K562 (cell line): ENCODE data around the gene C12orf43. TPM values are rescaled to one million over a fixed set of nuclear protein-coding genes. Genes with fewer than 3 reads are reported as not detected.

Experiments used
- ARID2 ChIP-seq: fragments of 450-650 bp; IDR thresholded peaks from 2 replicates; pipeline ENCODE4 v1.6.1; 2017; ENCODE audit warnings: antibody characterized with exemption, mild to moderate bottlenecking
- CBFA2T3 ChIP-seq: fragments of 450-650 bp; IDR thresholded peaks from 2 replicates; pipeline ENCODE4 v1.6.1; 2017
- ETV1 ChIP-seq: fragments of 450-650 bp; conservative IDR thresholded peaks from 2 replicates; pipeline ENCODE4 v1.6.1; 2016; ENCODE audit warnings: missing genetic modification characterization, control low read depth, low read depth, missing compliant biosample characterization
- GABPA ChIP-seq: fragments of 200-800 bp; sonication (Bioruptor generic); conservative IDR thresholded peaks from 2 replicates; pipeline ENCODE4 v1.6.1; 2016; ENCODE audit warnings: low read depth, missing genetic modification characterization, missing compliant biosample characterization
- GTF3C2 ChIP-seq: IDR thresholded peaks from 3 replicates; pipeline ENCODE4 v1.6.1; 2011; ENCODE audit warnings: borderline replicate concordance, mild to moderate bottlenecking, moderate library complexity; ENCODE audit not compliant: insufficient read length; ENCODE audit errors: extremely low read depth
- MTA1 ChIP-seq: fragments of 450-650 bp; IDR thresholded peaks from 2 replicates; pipeline ENCODE4 v1.6.1; 2017; ENCODE audit warnings: borderline replicate concordance
- NR2C1 ChIP-seq, 2 experiments: fragments of 450-650 bp; IDR thresholded peaks; 2 replicates each; pipeline ENCODE4 v1.6.1; 2017; ENCODE audit warnings: mild to moderate bottlenecking in 2 of 2, antibody characterized with exemption in 1 of 2, inconsistent platforms in 1 of 2, missing compliant biosample characterization in 1 of 2, missing genetic modification characterization in 1 of 2
- SMARCC2 ChIP-seq: fragments of 450-650 bp; IDR thresholded peaks from 2 replicates; pipeline ENCODE4 v1.6.1; 2017; ENCODE audit warnings: antibody characterized with exemption, moderate library complexity, mild to moderate bottlenecking, low read depth
- SP1 ChIP-seq: sonication (generic); formaldehyde crosslinking; IDR thresholded peaks from 2 replicates; pipeline ENCODE4 v1.8.1; 2022; ENCODE audit warnings: mild to moderate bottlenecking, missing genetic modification reagents
- SPI1 ChIP-seq: IDR thresholded peaks from 2 replicates; pipeline ENCODE4 v1.6.1; 2011; ENCODE audit warnings: low read depth, low read length, control low read depth, borderline replicate concordance
- ZBTB17 ChIP-seq: fragments of 450-650 bp; formaldehyde crosslinking; IDR thresholded peaks from 2 replicates; pipeline ENCODE4 v1.4.0; 2020; ENCODE audit warnings: mild to moderate bottlenecking
- ZFP1 ChIP-seq: fragments of 450-650 bp; formaldehyde crosslinking; IDR thresholded peaks from 2 replicates; pipeline ENCODE4 v1.4.0; 2020; ENCODE audit warnings: mild to moderate bottlenecking, mixed read lengths
- ZNF277 ChIP-seq: fragments of 250-450 bp; sonication (Bioruptor Pico); IDR thresholded peaks from 2 replicates; pipeline ENCODE4 v1.8.0; 2022; ENCODE audit warnings: inconsistent platforms, mild to moderate bottlenecking, moderate library complexity, borderline replicate concordance
- ZNF589 ChIP-seq: fragments of 200-800 bp; sonication (Bioruptor generic); IDR thresholded peaks from 2 replicates; pipeline ENCODE4 v1.6.1; 2016; ENCODE audit warnings: low read depth, missing genetic modification characterization, missing compliant biosample characterization
- polyA plus RNA-seq, 8 experiments: library from polyadenylated mRNA; depleted of rRNA in 4 of 8; stranded (reverse) in 5 of 8; unstranded in 3 of 8; fragments of >200 nt; fragmentation: Nextera tagmentation in 2 of 8; fragmentation: Illumina TruSeq in 1 of 8; extraction: Ambion mirVana in 2 of 8; extraction: Trizol in 1 of 8; gene quantifications; 2 replicates each; pipeline versions ENCODE4 v1.2.1 to v1.2.3, GENCODE V29; 2011 to 2014; ENCODE audit warnings: inconsistent platforms in 1 of 8, missing spikeins in 1 of 8
- total RNA-seq, 7 experiments: library from RNA; depleted of rRNA in 6 of 7; stranded (reverse); fragments of >200 nt in 6 of 7; fragmentation: Illumina TruSeq in 2 of 7; extraction: Trizol in 2 of 7; gene quantifications; 2 replicates each; pipeline versions ENCODE4 v1.2.1 to v1.2.3, GENCODE V29; 2011 to 2021; ENCODE audit warnings: low replicate concordance in 1 of 7
- TF ChIP-seq, protein P1 (sequence below): fragments of 450-650 bp; formaldehyde crosslinking; IDR thresholded peaks from 2 replicates; pipeline ENCODE4 v1.4.0; 2022; ENCODE audit warnings: mild to moderate bottlenecking, moderate library complexity

C12orf43 gene
- total and polyA plus RNA-seq, 9 of the 15 experiments (the other 6 are each of a cell fraction or from before 2014, with no cell fraction given): 4.3 to 22.2 (median 16.8) TPM

- TF ChIP-seq GABPA (tag) (peak; percentile 40; the same call in 1 of the 2 replicates), MTA1 (no peak), GTF3C2 (no peak), ZBTB17 (CRISPR knock-in tag) (no peak), ZNF277 (CRISPR knock-in tag) (no peak), SP1 (no peak), SMARCC2 (no peak), ZNF589 (CRISPR knock-in tag) (no peak), ZFP1 (CRISPR knock-in tag) (no peak), CBFA2T3 (no peak), SPI1 (0 out of 2 replicates have a peak, but pooled peaks have one; percentile 20), ARID2 (no peak), ETV1 (tag) (0 out of 2 replicates have a peak, but pooled peaks have one; percentile 18), NR2C1 (IDR thresholded peaks at IDR 0.05) (no peak), NR2C1 (tag; IDR thresholded peaks at IDR 0.05) (no peak)
- TF ChIP-seq, protein P1, sequence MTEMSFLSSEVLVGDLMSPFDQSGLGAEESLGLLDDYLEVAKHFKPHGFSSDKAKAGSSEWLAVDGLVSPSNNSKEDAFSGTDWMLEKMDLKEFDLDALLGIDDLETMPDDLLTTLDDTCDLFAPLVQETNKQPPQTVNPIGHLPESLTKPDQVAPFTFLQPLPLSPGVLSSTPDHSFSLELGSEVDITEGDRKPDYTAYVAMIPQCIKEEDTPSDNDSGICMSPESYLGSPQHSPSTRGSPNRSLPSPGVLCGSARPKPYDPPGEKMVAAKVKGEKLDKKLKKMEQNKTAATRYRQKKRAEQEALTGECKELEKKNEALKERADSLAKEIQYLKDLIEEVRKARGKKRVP (CRISPR knock-in tag): no peak
These were observed 44.7 kb downstream of the C12orf43 start (continued) for GRCh38 chr12:120971299-120972180.
